ENCODE data around the gene BHMT2. TPM values are rescaled to one million over a fixed set of nuclear protein-coding genes. Genes with fewer than 3 reads are reported as not detected.

BHMT2 gene
- total RNA-seq, 1 experiment from 2014 or later = 0.20 TPM

GRCh38 chr5:79055017-79055416, 14.6 kb upstream of the BHMT2 start:
- RAD21 ChIA-PET (ENCODE audit: low non-redundant PET in 1 of 2, low total read pairs in 2 of 2, uncharacterized antibody in 2 of 2, unreplicated experiment in 2 of 2) = no interaction called here
- H3K27ac ChIP-seq (ENCODE audit: low read depth, low read length) = no peak overlapping the region
- H2AFZ ChIP-seq (ENCODE audit: low read depth, low read length, poor library complexity, severe bottlenecking) = no peak overlapping the region
- no peaks in the 10 kb centered on the region; the same call in 1 of the 2 replicates for H3K9me2 ChIP-seq (ENCODE audit: insufficient read depth)
- no peaks in the 10 kb centered on the region for H3K27me3 ChIP-seq (ENCODE audit: insufficient read depth, low read length)
- no peaks in the 10 kb centered on the region for H4K20me1 ChIP-seq (ENCODE audit: insufficient read depth)
- H3K4me1 ChIP-seq (ENCODE audit: control insufficient read depth in 1 of 2, insufficient read depth in 2 of 2, low read length in 2 of 2) = no peaks in the 10 kb centered on the region
- BruUV-seq (replicated peaks) = no TSS peak
- no peak for ATAC-seq
- intact Hi-C loops (cut with micrococcal nuclease) = no loop called here
- no peaks in the 10 kb centered on the region for H3K9me3 ChIP-seq (ENCODE audit: control insufficient read depth in 1 of 2, insufficient read depth in 1 of 2, low read depth in 1 of 2, low read length in 2 of 2)
- POLR2A ChIA-PET = no interaction called here
- no peak overlapping the region for H3K4me3 ChIP-seq (replicated peaks in 1 of 2; ENCODE audit: low read depth in 1 of 2, low read length in 2 of 2)
- TF ChIP-seq ELF1 (IDR thresholded peaks at IDR 0.05; ENCODE audit: borderline replicate concordance, low read depth) (no peak), YY1 (IDR thresholded peaks at IDR 0.05; ENCODE audit: extremely low read depth, insufficient replicate concordance, low read depth, low read length) (no peak)
- no peaks in the 10 kb centered on the region for H3K36me3 ChIP-seq (ENCODE audit: control insufficient read depth in 1 of 2, insufficient read depth in 2 of 2, low read length in 2 of 2)
- H3K79me2 ChIP-seq (ENCODE audit: insufficient read depth, low read length) = no peaks in the 10 kb centered on the region
- H3K4me2 ChIP-seq (ENCODE audit: low read length) = no peak overlapping the region
- CTCF ChIA-PET = no interaction called here
- H3K9ac ChIP-seq (ENCODE audit: low read length) = no peak overlapping the region
- no peak for DNase-seq (ENCODE audit: low read depth, low spot score)

DNA sequence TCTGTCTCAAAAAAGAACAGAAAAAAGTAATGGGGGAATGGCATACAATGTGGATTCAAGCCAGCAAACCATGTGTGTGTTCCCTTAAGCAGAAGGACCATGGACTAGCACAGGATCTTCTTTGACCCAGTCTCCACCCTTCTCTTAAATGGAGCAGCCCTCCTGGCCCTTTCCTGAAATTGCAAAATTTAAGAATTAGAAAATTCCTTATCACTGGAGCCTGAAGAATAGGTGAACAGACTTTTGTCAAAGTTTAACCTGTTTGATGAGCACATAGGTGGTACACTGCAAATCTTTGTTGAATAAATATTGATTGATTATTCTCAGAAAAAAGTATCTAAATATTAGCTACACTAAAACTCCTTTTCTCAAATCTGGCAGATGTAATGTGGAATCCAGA, 12.7 kb upstream of the BHMT2 start:
- BruUV-seq (replicated peaks) = no TSS peak
- no peak overlapping the region for H3K4me3 ChIP-seq (replicated peaks in 1 of 2; ENCODE audit: low read depth in 1 of 2, low read length in 2 of 2)
- POLR2A ChIA-PET = no interaction called here
- H4K20me1 ChIP-seq (ENCODE audit: insufficient read depth) = no peaks in the 10 kb centered on the region
- H3K27me3 ChIP-seq (ENCODE audit: insufficient read depth, low read length) = no peaks in the 10 kb centered on the region
- DNase-seq (ENCODE audit: low read depth, low spot score) (no peak), ATAC-seq (no peak)
- no peak overlapping the region for H3K27ac ChIP-seq (ENCODE audit: low read depth, low read length)
- H3K79me2 ChIP-seq (ENCODE audit: insufficient read depth, low read length) = no peaks in the 10 kb centered on the region
- RAD21 ChIA-PET (ENCODE audit: low non-redundant PET in 1 of 2, low total read pairs in 2 of 2, uncharacterized antibody in 2 of 2, unreplicated experiment in 2 of 2) = no interaction called here
- CTCF ChIA-PET = no interaction called here
- H3K4me2 ChIP-seq (ENCODE audit: low read length) = no peak overlapping the region
- H3K9ac ChIP-seq (ENCODE audit: low read length) = no peak overlapping the region
- no peak for TF ChIP-seq SIN3A (IDR thresholded peaks at IDR 0.05; ENCODE audit: low read depth)
- no peak for TF ChIP-seq EZH2 (IDR thresholded peaks at IDR 0.05)
- TF ChIP-seq ATF3 (IDR thresholded peaks at IDR 0.05) = no peak
- TF ChIP-seq, protein P1, sequence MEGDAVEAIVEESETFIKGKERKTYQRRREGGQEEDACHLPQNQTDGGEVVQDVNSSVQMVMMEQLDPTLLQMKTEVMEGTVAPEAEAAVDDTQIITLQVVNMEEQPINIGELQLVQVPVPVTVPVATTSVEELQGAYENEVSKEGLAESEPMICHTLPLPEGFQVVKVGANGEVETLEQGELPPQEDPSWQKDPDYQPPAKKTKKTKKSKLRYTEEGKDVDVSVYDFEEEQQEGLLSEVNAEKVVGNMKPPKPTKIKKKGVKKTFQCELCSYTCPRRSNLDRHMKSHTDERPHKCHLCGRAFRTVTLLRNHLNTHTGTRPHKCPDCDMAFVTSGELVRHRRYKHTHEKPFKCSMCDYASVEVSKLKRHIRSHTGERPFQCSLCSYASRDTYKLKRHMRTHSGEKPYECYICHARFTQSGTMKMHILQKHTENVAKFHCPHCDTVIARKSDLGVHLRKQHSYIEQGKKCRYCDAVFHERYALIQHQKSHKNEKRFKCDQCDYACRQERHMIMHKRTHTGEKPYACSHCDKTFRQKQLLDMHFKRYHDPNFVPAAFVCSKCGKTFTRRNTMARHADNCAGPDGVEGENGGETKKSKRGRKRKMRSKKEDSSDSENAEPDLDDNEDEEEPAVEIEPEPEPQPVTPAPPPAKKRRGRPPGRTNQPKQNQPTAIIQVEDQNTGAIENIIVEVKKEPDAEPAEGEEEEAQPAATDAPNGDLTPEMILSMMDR (IDR thresholded peaks at IDR 0.05 in 2 of 3, conservative IDR thresholded peaks at IDR 0.05 in 1 of 3; ENCODE audit: borderline replicate concordance in 1 of 3, insufficient read depth in 1 of 3, low read depth in 2 of 3, low read length in 2 of 3) = no peak
- no peak for TF ChIP-seq YY1 (IDR thresholded peaks at IDR 0.05; ENCODE audit: extremely low read depth, insufficient replicate concordance, low read depth, low read length)
- TF ChIP-seq POLR2A (IDR thresholded peaks at IDR 0.05; ENCODE audit: borderline replicate concordance, extremely low read depth, insufficient read depth, insufficient read length) = no peak
- TF ChIP-seq EGR1 (IDR thresholded peaks at IDR 0.05; ENCODE audit: low read depth) = no peak
- TF ChIP-seq POLR2AphosphoS5 (IDR thresholded peaks at IDR 0.05; ENCODE audit: low read depth, low read length) = no peak
- TF ChIP-seq JUND (IDR thresholded peaks at IDR 0.05) = no peak
- no peak for TF ChIP-seq TCF7L2 (IDR thresholded peaks at IDR 0.05; ENCODE audit: borderline replicate concordance, extremely low read depth, insufficient read depth, insufficient read length)
- H3K4me1 ChIP-seq (ENCODE audit: control insufficient read depth in 1 of 2, insufficient read depth in 2 of 2, low read length in 2 of 2) = no peaks in the 10 kb centered on the region
- no peak overlapping the region for H2AFZ ChIP-seq (ENCODE audit: low read depth, low read length, poor library complexity, severe bottlenecking)
- H3K9me2 ChIP-seq (ENCODE audit: insufficient read depth) = no peaks in the 10 kb centered on the region; the same call in 1 of the 2 replicates
- H3K9me3 ChIP-seq (ENCODE audit: control insufficient read depth in 1 of 2, insufficient read depth in 1 of 2, low read depth in 1 of 2, low read length in 2 of 2) = no peaks in the 10 kb centered on the region
- intact Hi-C loops (cut with micrococcal nuclease) = no loop called here
- no peaks in the 10 kb centered on the region for H3K36me3 ChIP-seq (ENCODE audit: control insufficient read depth in 1 of 2, insufficient read depth in 2 of 2, low read length in 2 of 2)
